Epithelial cell of prostate (primary cell): Measurements from ENCODE around the gene UNC45B.
"Not testable (repeated sequence)": the region's sequence is repeated elsewhere in the genome, so short reads cannot be mapped to it uniquely, and the experiment has no call there.

ENCODE experiments used
- DNase-seq: peaks from one replicate; pipeline ENCODE4 v3.0.0-alpha.2; 2011; ENCODE audit warnings: low read depth, low spot score
- H3K27ac ChIP-seq: fragments of 450-650 bp; 2 replicates; pipeline ENCODE4 v1.5.1; 2017; ENCODE audit warnings: mild to moderate bottlenecking

UNC45B gene

GRCh38 chr17:35135322-35135721, 12.3 kb upstream of the UNC45B start:
- no peak overlapping the region for H3K27ac ChIP-seq
- DNase-seq: no peak

- no peak overlapping the region for H3K27ac ChIP-seq
- no peak for DNase-seq
Measured at GRCh38 chr17:35138218-35138617, 9.4 kb upstream of the UNC45B start.

- no peak within 1 kb of the TSS for H3K27ac ChIP-seq
Measured at GRCh38 chr17:35141681-35142466, 5.7 kb upstream of the UNC45B start, which contains the start of gene NLE1. NLE1 (minus strand) TSS chr17:35142303; CDS start chr17:35142275, 28 bp downstream.

DNA sequence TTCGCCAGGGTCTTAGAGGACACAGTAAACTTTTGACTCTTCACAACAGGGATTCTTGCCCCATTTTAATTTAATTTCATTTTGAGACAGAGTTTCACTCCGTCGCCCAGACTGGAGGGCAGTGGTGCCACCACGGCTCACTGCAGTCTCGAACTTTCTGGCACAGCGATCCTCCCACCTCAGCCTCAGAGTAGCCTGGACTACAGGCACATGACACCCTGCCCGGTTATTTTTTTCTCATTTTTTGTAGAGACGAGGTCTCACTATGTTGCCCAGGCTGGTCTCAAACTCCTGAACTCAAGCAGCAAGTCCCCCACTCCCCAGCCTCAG, 5.2 kb upstream of the UNC45B start:
- DNase-seq: no peak
- H3K27ac ChIP-seq: no peak overlapping the region

More at GRCh38 chr17:35141681-35142466, 5.7 kb upstream of the UNC45B start, which contains the start of gene NLE1:
- peak; percentile 29 for DNase-seq

DNA sequence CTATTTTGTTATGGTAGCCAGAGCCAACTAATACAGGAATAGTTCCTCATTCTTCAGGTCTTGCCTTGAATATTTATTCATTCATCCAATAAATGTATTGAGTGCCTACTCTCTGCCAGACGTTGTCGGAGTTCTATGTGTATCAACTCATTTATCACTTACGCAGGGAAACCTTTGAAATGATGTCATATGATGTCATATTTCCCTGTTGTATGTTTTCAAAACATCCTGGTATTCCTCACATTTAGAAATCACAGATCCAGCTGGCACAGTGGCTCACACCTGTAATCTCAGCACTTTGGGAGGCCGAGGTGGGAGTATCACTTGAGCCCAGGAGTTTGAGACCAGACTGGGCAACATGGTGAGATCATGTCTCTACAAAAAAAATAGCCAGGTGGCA, 2.8 kb upstream of the UNC45B start:
- DNase-seq: no peak
- H3K27ac ChIP-seq: no peak overlapping the region

DNA sequence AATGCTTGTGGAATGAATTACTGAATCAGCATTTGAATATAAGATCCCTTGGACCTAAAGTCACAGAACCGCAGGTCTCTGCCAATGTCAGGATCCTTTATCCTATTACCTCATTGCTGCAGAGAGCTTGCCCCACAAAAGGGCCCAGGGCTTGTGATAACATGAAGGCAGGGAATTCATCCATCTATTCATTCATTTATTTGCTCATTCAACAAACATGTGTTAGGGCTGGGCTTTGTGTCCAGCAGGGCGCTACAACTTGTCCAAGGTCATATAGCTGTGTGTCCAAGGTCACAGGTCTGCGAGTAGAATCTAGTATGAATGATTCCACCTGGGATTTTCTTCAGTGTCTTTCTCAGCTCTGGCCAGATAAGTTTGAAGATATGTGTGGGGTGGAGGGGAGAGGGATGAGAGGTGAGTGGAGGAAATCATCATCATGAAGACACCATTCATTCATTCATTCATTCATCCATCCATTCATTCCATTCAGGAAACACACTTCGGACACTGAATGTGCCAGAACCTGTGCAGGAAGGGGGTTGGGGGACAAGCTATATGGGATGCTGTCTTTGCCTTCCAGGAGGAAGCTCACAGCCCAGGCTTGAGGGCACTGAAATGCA, 1.3 kb upstream of the UNC45B start:
- DNase-seq: peak; percentile 16
- H3K27ac ChIP-seq: no peak overlapping the region

- no peak for DNase-seq
- no peak overlapping the region for H3K27ac ChIP-seq
Measured at GRCh38 chr17:35148144-35148543, 527 bp downstream of the UNC45B start.

DNA sequence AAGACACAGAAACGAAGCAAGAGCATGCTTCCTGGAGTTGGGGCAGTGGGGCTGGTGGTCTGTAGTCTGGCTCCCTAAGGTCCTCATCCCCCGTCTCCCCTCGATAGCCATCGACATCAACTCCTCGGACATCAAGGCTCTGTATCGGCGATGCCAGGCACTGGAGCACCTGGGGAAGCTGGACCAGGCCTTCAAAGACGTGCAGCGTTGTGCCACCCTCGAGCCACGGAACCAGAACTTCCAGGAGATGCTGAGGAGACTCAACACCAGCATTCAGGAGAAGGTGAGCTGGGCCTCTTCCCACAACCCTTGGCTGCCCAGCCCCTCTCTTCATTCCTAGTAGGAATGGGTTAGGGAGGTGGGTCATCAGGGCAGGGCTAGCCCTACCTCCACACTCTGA, 2.3 kb downstream of the UNC45B start:
- no peak for DNase-seq
- no peak overlapping the region for H3K27ac ChIP-seq

DNA sequence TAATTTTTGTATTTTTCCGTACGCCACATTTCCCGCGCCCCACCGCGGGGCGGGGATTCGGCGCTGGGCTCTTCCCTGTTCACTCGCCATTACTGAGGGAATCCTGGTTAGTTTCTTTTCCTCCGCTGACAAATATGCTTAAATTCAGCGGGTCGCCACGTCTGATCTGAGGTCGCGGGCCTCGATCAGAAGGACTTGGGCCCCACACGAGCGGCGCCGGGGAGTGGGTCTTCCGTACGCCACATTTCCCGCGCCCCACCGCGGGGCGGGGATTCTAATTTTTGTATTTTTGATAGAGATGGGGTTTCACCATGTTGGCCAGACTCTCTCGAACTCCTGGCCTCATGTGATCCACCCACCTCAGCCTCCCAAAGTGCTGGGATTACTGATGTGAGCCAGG, 3.5 kb downstream of the UNC45B start:
- H3K27ac ChIP-seq, DNase-seq: not testable (repeated sequence)

- H3K27ac ChIP-seq: no peak overlapping the region
- no peak for DNase-seq
Measured at GRCh38 chr17:35152421-35153140, 5.0 kb downstream of the UNC45B start.

DNA sequence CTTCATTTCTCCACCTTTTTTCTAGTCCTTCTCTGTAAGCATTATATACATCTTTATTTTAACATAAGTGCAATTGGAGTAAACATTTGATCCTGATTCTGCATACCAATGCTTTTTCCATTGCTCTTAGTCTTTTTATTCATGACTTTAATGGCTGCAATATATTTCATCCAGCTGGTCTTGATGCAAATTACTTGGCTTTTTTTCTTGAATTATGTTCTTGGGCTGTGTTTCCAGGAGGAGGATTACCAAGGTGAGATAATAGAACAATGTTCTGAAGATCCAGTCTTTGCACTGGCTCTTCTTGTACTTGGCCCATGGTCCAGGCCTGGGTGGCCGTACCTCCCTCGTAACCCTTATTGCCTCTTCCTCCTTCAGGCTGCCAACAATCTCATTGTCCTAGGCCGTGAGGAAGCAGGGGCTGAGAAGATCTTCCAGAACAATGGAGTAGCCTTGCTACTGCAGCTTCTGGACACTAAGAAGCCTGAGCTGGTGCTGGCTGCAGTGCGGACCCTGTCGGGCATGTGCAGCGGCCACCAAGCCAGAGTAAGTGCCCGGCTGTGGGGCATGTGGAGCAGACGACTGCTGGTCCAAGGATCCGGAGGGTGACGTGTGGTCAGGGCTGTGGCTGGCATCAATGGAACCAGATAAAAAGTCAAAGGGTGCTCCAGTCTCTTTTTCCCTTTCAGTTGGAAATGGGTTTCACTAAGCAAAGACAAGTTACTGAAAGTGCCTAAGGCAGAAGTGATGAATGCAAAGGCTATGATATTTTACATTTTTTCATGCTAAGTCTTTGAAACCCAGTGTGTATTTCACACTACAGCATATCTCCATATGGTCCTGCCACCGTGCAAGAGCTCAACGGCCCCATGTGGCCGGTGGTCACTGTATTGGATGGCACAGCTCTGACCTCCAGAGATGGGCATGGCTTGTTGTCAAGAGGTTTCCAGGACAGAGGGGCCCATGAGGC, 6.9 kb downstream of the UNC45B start:
- no peak for DNase-seq
- H3K27ac ChIP-seq: no peak overlapping the region

GRCh38 chr17:35155246-35155645, 7.6 kb downstream of the UNC45B start:
- H3K27ac ChIP-seq: no peak overlapping the region
- no peak for DNase-seq

- H3K27ac ChIP-seq: peak overlapping the region; percentile 73
- no peak for DNase-seq
Measured at GRCh38 chr17:35159940-35160339, 12.3 kb downstream of the UNC45B start.

DNA sequence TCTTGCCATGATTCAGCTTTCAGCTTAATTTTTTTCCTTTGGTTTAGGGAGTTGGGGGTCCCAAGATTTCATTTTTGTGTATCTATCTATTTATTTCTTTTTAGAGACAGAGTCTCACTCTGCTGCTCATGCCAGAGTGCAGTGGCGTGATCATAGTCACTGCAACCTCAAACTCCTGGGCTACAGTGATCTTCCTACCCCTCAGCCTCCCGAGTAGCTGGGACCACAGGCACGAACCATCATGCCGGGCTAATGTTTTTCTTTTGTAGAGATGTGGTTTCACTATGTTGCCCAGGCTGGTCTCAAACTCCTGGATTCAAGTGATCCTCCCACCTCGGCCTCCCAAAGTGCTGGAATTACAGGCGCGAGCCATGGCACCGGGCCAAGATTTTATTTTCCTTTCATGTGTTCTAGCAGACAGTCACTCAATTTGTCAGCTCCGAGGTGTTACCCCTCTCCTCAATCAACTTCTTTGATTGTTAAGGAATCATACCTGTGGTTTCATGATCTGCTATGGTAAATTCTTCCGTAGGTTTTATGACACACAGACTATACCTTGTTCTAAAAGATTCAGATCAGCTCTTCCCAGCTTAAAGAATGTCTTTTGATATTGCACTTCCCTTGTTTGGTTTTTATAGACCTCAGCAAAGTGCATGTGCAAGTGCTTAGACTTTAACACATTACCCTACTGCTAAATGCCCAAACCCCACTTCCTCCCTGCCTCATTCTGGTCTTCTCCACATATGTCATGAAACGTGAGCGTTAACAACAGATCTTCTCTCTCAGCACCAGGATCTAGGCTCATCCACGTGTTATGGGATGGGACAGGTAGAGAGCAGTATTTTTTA, 13.0 kb downstream of the UNC45B start:
- no peak for DNase-seq
- H3K27ac ChIP-seq: peak overlapping the region; percentile 73

DNA sequence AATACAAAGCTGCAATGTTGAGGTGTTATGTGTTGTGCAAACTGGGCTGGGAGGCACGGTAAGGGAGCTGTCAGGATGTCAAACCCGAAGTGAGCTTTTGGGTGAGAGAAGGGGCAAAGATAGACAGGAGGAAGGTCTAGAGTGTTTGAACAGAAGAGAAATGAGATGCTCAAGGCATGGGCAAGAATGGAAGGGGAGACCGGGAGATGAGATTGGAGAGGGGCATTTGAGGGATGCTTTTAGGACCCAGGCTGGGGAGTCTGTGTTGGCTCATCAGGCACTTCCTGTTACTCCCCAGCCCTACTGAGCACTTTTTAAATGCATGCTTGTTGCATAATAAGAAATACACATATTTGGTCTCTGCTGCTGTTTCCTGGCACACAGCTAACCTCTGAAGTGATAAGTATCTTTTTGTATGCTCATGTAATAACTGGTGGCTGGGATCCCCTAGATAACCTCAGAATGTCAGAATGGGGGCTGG, 13.7 kb downstream of the UNC45B start:
- no peak for DNase-seq

DNA sequence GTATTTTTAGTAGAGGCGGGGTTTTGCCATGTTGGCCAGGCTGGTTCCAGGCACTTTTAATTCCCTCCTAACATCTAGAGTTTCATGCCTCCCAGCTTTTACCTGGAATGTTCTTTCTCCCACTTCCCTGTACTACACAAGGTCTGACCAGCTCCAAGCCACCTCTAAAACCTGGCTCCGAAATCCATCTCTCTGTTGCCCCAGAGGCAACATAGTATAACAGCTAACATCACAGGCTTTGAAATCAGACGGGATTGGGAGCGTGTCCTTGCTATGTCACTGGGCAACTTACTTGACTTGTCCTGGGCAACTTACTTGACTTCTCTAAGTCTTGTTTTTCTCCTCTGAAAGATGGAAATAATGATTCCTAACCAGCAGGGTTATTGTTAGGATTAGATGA, 15.1 kb downstream of the UNC45B start:
- no peak overlapping the region for H3K27ac ChIP-seq
- no peak for DNase-seq

More for the DNA sequence above, 13.7 kb downstream of the UNC45B start:
- H3K27ac ChIP-seq: peak overlapping the region; percentile 73

DNA sequence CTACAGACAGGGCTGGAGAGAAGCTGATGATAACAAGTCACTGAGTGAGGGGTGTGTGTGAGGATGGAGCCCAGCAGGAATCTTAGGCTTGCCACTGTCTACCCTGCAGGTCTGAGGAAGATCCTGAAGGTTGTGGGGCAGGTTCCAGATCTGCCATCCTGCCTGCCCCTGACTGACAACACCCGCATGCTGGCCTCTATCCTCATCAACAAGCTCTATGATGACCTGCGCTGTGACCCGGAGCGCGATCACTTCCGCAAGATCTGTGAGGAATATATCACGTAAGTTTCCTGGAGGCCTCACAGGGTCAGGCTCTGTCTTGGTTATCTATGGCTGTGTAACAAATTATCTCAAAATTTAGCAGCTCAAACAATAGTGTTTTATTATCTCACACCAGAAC, 16.3 kb downstream of the UNC45B start:
- H3K27ac ChIP-seq: no peak overlapping the region
- DNase-seq: no peak

DNA sequence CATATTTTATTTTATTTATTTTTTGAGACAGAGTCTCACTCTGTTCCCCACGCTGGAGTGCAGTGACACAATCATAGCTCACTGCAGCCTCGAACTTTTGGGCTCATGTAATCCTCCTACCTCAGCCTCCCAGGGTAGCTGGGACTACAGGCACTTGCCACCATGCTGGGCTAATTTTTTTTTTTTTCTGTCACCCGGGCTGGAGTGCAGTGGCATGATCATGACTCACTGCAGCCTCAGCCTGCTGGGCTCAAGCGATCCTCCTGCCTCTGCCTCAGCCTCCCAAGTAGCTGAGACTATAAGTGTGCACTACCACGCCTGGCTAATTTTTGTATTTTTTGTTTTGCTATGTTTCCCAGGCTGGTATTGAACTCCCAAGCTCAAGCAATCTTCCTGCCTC, 17.1 kb downstream of the UNC45B start:
- DNase-seq: no peak
- H3K27ac ChIP-seq: no peak overlapping the region

DNA sequence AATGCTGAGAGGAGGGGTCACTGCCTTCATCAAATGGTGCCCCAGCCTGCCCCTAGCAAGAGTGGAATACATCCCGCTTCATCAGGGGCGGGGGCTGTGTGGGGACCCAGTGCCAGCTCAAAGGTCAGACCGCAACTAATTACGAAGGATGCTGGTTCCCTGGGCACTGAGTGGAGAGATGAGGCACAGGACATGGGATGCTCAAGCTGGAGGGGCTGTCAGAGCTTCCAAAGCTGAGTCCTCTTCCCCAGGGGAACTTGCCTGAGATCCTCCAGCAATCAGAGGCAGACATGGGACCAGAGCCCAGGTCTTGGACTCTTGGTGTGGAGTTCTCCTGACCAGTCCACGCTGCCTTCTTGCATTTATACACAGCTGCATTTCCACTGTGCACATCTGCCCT, 18.9 kb downstream of the UNC45B start:
- peak overlapping the region; percentile 23 for H3K27ac ChIP-seq
- no peak for DNase-seq
